GM18511 (cell line): Measurements from ENCODE around the gene NR5A2.
"Not testable (repeated sequence)": the region's sequence is repeated elsewhere in the genome, so short reads cannot be mapped to it uniquely, and the experiment has no call there.

Experiments
- ATAC-seq: cut with Tn5 transposase; IDR thresholded peaks from one replicate; pipeline ENCODE4 v1.9.1; 2021; ENCODE audit warnings: mild to moderate bottlenecking, moderate library complexity; ENCODE audit not compliant: unreplicated experiment

Gene NR5A2

DNA sequence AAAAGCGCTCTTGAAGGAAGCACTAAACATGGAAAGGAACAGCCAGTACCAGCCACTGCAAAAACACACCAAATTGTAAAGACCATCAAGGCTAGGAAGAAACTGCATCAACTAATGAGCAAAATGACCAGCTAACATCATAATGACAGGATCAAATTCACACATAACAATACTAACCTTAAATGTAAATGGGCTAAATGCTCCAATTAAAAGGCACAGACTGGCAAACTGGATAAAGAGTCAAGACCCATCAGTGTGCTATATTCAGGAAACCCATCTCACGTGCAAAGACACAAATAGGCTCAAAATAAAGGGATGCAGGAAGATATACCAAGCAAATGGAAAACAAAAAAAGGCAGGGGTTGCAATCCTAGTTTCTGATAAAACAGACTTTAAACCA is 159.8 kb downstream of the NR5A2 start:
- not testable (repeated sequence) for ATAC-seq

DNA sequence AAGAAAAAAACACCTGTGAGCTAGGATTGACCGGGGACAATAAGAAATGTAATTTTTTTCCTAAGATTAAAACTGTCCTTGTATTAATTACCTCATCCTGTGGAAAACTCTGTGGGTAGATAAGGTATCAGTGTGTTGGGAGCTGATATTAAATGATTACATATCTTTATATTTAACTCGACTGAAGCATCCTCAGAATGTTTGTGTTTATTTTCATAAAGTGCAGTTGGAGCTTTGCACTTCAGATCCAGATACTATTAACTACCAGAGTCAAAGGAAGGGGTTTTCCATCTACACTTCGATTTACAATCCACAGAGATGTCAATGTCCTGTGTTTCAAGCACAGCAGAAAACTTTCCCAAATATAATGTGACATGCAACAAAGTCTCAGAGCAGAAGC is 164.5 kb downstream of the NR5A2 start:
- no peak for ATAC-seq

DNA sequence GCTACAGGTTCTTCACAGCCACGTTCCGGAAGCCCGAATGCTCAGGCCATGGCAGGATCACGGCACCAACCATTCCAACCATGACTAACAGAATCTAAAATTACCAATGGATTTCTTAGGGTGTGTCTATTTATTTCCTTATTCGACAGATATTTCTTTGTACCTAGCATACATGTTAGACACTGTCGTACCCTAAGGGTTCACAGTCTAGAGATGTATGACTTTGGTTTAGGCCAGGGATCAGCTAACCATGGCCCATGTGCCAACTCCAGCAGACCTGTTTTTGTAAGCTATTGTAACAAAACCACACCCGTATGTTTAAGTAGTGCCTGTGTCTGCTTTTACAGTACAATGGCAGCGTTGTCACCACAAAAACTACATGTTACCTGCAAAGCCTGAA is 167.0 kb downstream of the NR5A2 start:
- ATAC-seq, result no peak

DNA sequence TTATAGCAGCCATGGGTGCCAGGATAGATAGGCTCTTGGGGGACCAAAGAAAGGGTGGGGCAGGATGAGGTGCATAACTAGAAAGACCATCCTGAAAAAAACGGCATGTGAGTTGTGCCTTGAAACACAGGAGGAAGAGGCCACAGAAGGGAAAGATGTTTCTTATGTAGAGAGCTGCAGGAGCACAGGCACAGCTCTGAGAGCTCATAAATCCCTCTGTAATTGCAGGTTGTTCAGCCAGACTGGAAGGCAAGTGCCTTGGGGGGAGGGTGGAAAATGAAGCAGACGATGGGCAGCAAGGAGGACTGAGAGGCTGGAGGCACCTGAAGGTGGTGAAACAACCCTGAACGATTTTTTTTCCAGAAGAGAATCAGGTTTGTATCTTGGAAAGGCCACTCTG is 170.7 kb downstream of the NR5A2 start:
- ATAC-seq, result no peak

DNA sequence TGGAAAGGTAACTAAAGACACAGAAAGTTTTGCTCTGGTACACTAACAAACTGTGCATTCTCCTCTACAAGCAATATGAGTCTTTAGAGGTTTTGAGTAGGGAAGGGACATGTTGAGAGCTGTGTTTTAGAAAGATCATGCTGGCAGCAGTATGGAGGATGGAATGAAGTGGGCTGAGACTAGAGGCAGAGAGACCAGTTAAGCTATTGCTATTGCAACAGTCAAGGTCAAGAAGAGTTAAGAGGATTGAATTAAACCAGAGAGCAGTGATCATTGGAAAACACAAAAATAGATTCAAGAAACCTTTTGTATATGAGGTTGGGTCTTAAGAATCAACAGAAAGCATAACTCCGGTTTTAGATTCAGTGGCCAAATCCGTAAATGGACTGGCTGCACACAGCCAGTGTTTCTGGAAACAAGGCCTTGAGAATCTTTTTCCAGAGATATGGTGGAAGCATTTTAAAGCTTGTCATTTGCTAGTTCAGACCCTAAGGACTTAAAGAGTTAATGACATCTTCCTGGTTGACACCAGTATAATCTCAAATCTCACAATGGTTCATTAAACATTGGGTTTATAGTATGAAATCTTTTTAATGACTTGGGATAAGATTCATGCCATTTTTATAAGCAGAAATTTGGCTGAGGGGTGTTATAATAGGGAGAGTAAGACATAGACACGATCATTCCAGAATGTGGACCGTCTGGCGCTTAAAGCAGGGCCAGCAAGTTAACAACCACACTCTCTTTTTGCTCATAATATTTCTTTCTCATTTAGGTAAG is 177.9 kb downstream of the NR5A2 start:
- ATAC-seq, result no peak

DNA sequence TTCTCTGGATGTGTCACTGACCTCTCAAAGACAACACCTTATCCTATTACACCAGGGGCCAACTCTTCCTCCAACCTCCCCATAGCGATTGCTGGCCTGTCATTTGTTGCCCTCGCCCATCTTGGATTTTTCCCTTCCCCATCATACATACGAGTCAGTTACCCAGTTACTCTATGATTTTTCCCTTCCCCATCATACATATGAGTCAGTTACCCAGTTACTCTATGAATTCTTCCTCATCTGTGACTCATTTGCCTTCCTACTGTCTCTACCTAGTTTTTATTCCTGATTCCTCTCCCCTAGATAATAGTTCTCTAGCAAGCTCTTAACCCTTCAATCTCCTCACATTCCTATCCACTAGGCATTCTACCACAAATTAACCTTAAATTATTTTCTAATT is 178.8 kb downstream of the NR5A2 start:
- no peak for ATAC-seq

DNA sequence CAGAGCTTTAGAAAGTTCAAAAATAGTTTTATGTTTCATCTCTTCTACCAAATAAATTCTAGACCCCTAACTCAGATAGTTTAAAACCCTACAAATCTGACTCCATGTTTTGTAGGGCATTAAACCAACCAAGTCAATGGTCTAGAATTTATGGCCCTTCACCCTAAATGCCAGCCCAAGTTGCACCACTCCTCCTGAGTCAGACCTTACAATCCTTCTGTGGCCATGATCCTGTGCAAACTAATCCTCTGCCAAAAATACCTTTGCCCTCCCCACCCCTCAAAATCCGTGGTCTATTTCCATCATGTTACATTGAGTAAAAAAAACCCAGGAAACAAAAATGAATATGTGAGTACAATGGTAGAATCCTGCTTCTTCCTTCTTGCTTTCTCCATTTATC is 179.3 kb downstream of the NR5A2 start:
- ATAC-seq, result no peak

DNA sequence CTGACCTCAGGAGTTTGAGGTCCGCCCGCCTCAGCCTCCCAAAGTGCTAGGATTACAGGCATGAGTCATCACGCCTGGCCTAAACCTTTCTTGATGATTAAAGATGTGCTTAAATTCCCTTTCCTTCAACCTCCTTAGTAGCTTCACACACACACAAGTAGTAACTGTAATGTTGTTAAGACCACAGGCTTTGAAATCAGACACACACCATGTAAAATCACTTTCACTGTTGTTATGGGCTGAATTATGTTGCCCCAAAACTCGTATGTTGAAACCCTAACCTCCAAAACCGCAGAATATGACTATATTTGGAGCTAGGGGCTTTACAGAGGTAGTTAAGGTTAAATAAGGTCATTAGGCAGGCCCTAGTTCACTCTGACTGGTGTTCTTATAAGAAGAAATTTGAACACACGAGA is 180.2 kb downstream of the NR5A2 start:
- ATAC-seq, result peak; percentile 90

DNA sequence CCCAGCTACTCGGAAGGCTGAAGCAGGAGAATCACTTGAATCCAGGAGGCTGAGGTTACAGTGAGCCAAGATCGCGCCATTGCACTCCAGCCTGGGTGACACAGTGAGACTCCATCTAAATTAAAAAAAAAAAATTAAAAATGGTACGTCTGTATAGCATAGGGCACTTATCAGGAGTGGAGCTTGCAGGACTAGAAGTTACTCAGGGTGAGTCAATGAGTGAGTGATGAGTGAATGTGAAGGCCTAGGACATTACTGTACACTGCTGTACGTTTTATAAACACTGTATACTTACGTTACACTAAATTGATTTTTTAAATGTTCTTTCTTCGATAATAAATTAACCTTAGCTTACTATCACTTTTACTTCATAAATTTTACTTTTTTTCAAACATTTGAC is 183.6 kb downstream of the NR5A2 start:
- no peak for ATAC-seq

DNA sequence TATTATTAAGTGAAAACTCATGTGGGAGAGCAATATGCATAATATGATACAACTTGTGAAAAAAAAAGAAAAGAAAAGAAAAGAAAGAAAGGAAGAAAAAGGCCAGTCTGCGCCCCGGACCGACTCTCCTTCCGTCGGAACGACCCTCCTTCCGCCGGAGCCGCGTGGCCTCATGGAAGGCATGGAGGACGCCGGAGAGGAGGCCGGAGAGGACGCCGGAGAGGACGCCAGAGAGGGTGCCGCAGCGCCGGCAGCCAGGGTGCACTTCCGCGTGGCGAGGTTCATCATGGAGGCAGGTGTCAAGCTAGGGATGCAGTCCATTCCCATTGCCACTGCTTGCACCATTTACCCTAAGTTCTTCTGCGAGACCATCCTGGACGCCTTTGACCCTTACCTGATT is 185.9 kb downstream of the NR5A2 start:
- ATAC-seq, result no peak

DNA sequence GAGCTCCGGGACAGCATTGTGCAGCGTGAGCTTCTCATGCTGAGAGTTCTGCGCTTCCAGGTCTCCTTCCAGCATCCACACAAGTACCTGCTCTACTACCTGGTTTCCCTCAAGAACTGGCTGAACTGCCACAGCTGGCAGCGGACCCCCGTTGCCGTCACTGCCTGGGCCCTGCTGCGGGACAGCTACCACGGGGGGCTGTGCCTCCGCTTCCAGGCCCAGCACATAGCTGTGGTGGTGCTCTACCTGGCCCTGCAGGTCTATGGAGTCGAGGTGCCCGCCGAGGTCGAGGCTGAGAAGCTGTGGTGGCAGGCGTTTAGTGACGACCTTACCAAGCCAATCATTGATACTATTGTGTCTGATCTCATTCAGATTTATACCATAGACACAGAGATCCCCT is 186.4 kb downstream of the NR5A2 start:
- ATAC-seq, result no peak

DNA sequence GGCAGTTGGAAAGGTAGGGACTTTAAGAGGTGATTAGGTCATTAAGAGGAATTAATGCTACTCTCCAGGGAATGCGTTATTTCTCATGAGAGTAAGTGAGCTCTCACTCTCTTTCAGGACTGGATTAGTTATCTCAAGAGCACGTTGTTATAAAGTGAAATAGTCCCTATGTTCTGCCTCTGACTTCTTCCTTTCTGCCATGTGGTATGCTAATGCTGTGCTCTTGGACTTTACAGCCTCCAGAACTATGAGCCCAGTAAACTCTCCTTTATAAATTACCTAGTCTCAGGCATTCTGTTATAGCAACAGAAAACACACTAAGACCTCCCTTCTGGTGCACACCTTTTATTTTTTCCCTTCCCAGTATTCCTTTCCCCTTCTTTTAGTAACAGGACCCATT is 187.8 kb downstream of the NR5A2 start:
- no peak for ATAC-seq

DNA sequence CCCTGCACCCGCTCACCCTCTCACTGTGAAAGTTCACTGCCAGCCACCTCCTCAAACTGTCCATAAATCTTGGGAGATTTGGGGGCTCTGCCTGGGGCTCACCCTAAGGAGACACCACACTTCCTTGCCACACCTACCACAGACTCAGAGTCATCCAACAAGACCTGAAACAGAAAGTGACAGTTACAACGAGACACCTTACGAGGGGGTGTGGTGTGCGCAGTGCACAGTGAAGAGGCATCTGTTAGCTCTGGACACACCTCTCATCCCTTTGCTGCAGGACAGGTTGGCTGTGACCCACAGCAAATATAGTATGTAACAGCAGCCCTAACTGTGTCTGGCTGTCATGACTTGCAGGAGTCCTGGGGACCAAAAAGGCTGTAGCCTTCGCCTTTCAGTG is 190.2 kb downstream of the NR5A2 start:
- no peak for ATAC-seq

DNA sequence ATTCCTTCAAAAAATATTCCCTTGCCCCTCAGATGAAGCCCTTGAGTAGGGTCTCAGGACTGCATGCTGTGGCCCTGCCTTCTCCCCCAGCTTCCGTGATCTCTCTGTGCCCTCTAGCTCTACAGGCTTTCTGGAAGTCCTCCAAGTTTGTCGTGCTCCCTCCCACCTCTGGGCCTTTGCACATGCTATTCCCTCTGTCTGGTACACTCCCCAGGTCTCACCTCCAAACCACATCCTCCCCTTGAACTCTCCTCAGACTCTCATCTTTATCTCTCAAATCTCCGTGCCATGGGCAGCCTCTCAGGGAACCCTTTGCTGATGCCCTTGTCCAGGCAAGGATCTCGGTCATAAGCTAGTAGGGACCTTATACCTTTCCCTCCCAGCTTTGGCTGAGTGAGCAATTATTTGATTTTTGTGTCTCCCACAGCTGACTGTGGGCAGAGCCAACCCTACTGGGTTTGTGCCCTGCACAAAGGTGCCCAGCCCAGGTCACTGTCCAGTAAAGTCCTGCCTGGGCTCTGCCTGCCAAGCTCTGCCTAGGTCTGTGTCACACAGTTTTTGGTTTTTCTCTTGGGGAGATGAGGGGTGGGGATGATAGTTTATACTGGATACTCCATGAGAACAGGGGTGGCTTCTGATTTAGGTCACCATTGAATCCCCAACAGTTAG is 194.2 kb downstream of the NR5A2 start:
- no peak for ATAC-seq

DNA sequence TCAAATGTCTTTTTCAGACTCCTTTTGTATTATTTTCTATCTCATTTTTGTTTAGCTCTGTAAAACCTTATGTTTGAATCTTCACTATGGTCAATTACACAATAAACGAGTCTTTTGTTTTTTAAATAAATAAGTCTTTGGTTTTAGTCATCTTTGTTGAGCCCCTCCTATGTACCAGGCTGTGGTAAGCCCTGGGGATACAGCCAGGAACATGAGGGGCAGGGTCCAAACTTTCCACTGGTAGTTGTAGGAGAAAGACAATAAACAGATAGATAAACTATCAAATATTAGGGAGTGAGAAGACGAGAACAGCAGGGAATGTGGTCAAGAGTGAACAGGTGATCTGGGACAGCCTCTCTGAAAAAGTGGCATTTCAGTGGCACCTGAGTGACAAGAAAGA is 195.7 kb downstream of the NR5A2 start:
- no peak for ATAC-seq

DNA sequence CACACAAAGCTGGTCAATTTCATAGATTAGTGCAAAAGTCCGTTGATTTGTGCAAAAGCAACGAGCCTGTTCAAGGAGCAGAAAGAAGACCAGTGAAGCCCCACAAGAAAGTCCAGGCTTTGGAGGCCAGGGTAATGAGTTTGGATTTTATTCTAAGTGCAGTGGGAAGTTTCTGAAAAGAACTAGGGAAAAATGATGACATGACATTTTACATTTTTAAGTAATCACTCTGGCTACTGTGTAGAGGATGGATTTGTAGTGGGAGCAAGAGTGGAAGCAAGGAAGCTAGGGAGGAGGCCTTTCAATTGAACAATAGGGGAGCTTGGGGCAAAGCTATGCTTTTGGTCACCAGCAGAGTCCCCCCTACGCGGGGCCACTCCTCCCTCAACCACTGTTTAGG is 196.1 kb downstream of the NR5A2 start:
- no peak for ATAC-seq

DNA sequence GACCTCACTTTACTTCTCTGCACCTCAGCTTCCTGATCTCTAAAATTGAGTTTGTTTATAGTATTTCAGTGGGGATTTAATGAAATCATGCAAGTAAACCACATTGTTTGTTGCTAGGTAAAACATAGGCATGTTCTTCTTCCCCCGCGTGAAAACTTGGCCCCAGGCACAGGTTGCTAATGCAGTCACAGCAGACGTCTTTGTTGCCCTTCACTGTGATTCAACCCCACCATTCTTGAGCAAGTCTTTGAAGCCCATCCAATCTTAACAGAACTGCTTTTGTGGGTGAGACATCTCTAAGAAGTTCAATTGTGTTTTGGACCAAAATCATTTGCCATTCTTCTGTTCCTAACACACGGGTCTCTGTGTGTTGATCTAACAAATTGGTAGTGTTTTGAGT is 196.8 kb downstream of the NR5A2 start:
- ATAC-seq, result no peak

DNA sequence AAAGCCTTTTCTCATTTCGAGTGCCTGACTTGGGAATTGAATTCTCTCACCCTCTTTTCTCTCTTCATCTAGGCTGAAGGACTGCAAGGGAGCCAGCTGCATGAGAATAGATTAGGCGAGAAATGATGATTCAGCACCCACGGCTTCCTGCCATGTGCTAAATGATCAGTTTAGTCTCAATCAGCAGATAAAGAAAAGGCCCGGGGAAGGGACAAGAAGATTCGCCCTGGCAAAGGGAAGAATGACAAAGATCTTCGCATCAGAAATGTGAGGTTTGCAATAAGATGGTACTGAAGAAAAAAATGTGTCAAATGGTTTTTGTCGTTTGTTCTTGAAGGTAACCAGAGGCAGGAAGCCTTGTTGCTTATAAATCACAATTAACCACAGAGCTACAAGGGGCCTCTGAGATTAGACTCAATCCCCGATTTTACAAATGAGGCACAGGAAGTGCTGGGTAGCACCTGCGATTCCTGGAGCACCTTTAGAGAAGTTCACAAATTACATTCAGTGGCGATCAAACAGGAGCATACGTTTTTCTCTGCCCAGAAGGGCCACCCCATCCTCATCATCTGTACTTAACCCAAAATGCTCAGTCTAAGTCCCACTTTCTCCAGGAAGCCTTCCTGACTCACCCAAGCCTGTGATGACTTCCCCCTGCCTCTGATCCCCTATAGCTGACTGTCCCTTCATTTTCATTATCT is 198.9 kb downstream of the NR5A2 start:
- no peak for ATAC-seq

DNA sequence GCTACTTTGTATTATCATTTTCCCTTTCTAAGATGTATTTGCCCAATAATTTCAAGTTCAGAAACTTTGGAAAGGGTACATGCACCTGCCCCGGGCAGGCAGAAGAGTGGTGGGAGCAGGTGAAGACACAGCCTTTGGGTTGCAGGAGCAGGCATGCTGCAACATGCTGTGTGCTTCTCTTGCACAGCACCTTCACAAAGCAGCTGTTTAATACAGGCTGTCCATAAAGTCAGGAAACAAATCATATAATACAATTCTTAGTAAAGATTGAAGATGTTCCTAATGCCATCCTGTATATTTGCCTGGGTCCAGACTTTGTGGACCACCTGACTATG is 199.4 kb downstream of the NR5A2 start:
- no peak for ATAC-seq
